ENCODE data around the gene CATSPER1. TPM values are rescaled to one million over a fixed set of nuclear protein-coding genes. Genes with fewer than 3 reads are reported as not detected.
A peak's percentile ranks its signal among the peaks of the same experiment; 100 is the strongest.

CATSPER1 gene
- total and polyA plus RNA-seq, 2 of the 8 experiments (the other 6 are each of a cell fraction or from before 2014, with no cell fraction given): not detected

DNA sequence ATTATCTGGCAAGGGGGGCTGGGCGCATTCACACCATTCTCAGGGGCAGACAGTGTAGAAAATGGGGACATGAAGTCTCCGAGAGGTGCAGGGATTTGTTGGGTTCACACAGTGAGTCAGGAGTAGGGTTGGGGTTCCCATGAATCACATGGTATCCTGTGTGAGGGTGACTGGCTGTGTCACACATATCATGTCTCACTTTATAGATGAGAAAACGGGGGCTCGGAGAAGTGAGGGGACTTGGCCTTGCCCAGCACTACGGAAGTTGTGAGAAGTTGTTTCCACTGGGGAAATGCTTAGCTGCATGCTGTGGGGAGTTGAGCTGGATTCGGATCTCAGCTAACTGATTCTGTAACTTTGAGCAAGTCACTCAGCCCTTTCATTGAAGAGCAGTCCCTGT lies 18.5 kb upstream of the CATSPER1 start:
- Histone ChIP-seq H2BK120ac (replicated peaks; ENCODE audit: low read depth, low read length) (no peak overlapping the region), H4K20me1 (replicated peaks in 1 of 2; ENCODE audit: control insufficient read depth in 1 of 2, insufficient read depth in 2 of 2, low read length in 2 of 2) (peaks cover 0 to 4% of the 10 kb centered on the region in 2 experiments), H3K79me2 (ENCODE audit: control insufficient read depth in 1 of 2, insufficient read depth in 2 of 2, low read length in 2 of 2) (peaks cover 0 to 13% of the 10 kb centered on the region in 2 experiments; a peak in 1 of 4 replicates), H3K36me3 (ENCODE audit: control insufficient read depth in 2 of 4, insufficient read depth in 4 of 4, low read length in 3 of 4) (peaks cover 0 to 17% (median 8%) of the 10 kb centered on the region in 4 experiments; a peak in 5 of 8 replicates), H4K5ac (ENCODE audit: insufficient read length, low read depth, low read length) (no peak overlapping the region), H3K4me2 (ENCODE audit: insufficient read depth in 1 of 2, low read depth in 2 of 2, low read length in 2 of 2) (0 out of 4 replicates have a peak overlapping the region, but pooled peaks of 1 of the 2 experiments have one; percentile 35), H3K27me3 (replicated peaks in 1 of 4; ENCODE audit: control insufficient read depth in 3 of 4, extremely low read depth in 1 of 4, insufficient read depth in 3 of 4, low read length in 3 of 4) (no peaks in the 10 kb centered on the region), H2BK15ac (ENCODE audit: low read length) (no peak overlapping the region), H2BK12ac (ENCODE audit: low read depth, low read length) (0 out of 2 replicates have a peak overlapping the region, but pooled peaks have one; percentile 60), H3K23ac (ENCODE audit: insufficient read length) (no peak overlapping the region), H3K79me1 (ENCODE audit: low read depth, low read length) (peaks cover 9% of the 10 kb centered on the region), H2BK5ac (ENCODE audit: low read depth, low read length) (no peak overlapping the region), H3K9ac (replicated peaks in 1 of 4; ENCODE audit: extremely low read depth in 1 of 4, low read depth in 3 of 4, low read length in 3 of 4) (no peak overlapping the region), H2AK5ac (ENCODE audit: low read depth, low read length) (no peak overlapping the region), H3K14ac (ENCODE audit: insufficient read length) (no peak overlapping the region), H3K27ac (ENCODE audit: low read depth, low read length) (no peak overlapping the region), H3K4ac (replicated peaks; ENCODE audit: insufficient read length, low read depth, low read length) (no peak overlapping the region), H2BK20ac (ENCODE audit: low read length) (no peak overlapping the region), H3K56ac (replicated peaks; ENCODE audit: insufficient read length, low read depth, low read length) (no peak overlapping the region), H3K18ac (ENCODE audit: extremely low read depth, low read length) (no peak overlapping the region), H3K23me2 (ENCODE audit: low read depth, low read length) (peaks cover 6% of the 10 kb centered on the region; the same call in 1 of the 2 replicates), H4K8ac (ENCODE audit: extremely low read depth, insufficient read depth, low read length) (no peak overlapping the region), H3K4me1 (replicated peaks in 1 of 4; ENCODE audit: control insufficient read depth in 3 of 4, insufficient read depth in 4 of 4, low read length in 3 of 4) (peaks cover 0 to 21% (median 14%) of the 10 kb centered on the region in 4 experiments; a peak in 6 of 7 replicates), H3K9me3 (ENCODE audit: insufficient read depth in 2 of 2, low read depth in 1 of 2, low read length in 1 of 2) (peaks cover 0 to 10% of the 10 kb centered on the region in 2 experiments; a peak in 1 of 4 replicates), H4K91ac (replicated peaks; ENCODE audit: insufficient read length, low read length) (no peak overlapping the region), H2AFZ (ENCODE audit: low read length) (no peak overlapping the region), H3K4me3 (ENCODE audit: extremely low read depth in 1 of 4, insufficient read depth in 2 of 4, low read depth in 3 of 4, low read length in 4 of 4) (no peak overlapping the region)
- POLR2A ChIA-PET (ENCODE audit: partially characterized antibody): interaction anchor here (0.7 to 1.6 kb wide), 7 partner anchors 8 to 91 kb away, joined by 3 to 8 read pairs (median 3); partner anchors contain the start of gene CST6
- DNase-seq (ENCODE audit: low read depth in 1 of 2, low spot score in 2 of 2) (no peak), FAIRE-seq (no peak)
- TF ChIP-seq, protein P1, sequence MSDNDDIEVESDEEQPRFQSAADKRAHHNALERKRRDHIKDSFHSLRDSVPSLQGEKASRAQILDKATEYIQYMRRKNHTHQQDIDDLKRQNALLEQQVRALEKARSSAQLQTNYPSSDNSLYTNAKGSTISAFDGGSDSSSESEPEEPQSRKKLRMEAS (IDR thresholded peaks at IDR 0.05): no peak
- TF ChIP-seq SIN3A (conservative IDR thresholded peaks at IDR 0.05 in 1 of 2, IDR thresholded peaks at IDR 0.05 in 1 of 2; ENCODE audit: low read depth in 1 of 2, low read length in 2 of 2): no peak
- no peak for TF ChIP-seq RAD21 (IDR thresholded peaks at IDR 0.05 in 1 of 2, conservative IDR thresholded peaks at IDR 0.05 in 1 of 2; ENCODE audit: low read depth in 2 of 2, low read length in 2 of 2)
- TF ChIP-seq POLR2A (IDR thresholded peaks at IDR 0.05; ENCODE audit: control extremely low read depth in 1 of 2, low read depth in 2 of 2, low read length in 2 of 2): no peak
- TF ChIP-seq, protein P2, sequence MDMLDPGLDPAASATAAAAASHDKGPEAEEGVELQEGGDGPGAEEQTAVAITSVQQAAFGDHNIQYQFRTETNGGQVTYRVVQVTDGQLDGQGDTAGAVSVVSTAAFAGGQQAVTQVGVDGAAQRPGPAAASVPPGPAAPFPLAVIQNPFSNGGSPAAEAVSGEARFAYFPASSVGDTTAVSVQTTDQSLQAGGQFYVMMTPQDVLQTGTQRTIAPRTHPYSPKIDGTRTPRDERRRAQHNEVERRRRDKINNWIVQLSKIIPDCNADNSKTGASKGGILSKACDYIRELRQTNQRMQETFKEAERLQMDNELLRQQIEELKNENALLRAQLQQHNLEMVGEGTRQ (IDR thresholded peaks at IDR 0.05; ENCODE audit: low read length): no peak
- TF ChIP-seq ASH2L (IDR thresholded peaks at IDR 0.05; ENCODE audit: low read length): no peak
- TF ChIP-seq TAF7 (optimal IDR thresholded peaks at IDR 0.05; ENCODE audit: borderline replicate concordance, low read depth, low read length): no peak
- CTCF ChIA-PET (ENCODE audit: partially characterized antibody): interaction anchor here (0.6 to 5.7 kb wide), 29 partner anchors 8 to 466 kb away, joined by 3 to 39 read pairs (median 5); partner anchors contain the start of genes BANF1, CATSPER1, CCDC85B and EIF1AD
- 92% methylated on average over 6 of the region's 6 CpGs; no CpG with 5 or more reads in 1 of the 2 experiments for WGBS, 2 experiments (ENCODE audit: extremely low coverage in 1 of 2, insufficient coverage in 1 of 2, insufficient read length in 1 of 2, insufficient replicate concordance in 2 of 2, low coverage in 1 of 2, low lambda C conversion rate in 2 of 2, missing lambda C conversion rate in 1 of 2)
